ENCODE measurements around the gene RNF220.

The RNF220 gene

GRCh38 chr1:44431861-44432260 lies 26.8 kb downstream of the RNF220 start:
- no peaks in the 10 kb centered on the region for H3K4me1 ChIP-seq (ENCODE audit: control insufficient read depth in 1 of 2, insufficient read depth in 2 of 2, low read length in 2 of 2)
- H3K9ac ChIP-seq (ENCODE audit: low read depth in 1 of 2, low read length in 2 of 2) = no peak overlapping the region
- H3K36me3 ChIP-seq (ENCODE audit: control insufficient read depth in 1 of 2, insufficient read depth in 2 of 2, low read length in 2 of 2) = no peaks in the 10 kb centered on the region
- no peak overlapping the region for H3K4me3 ChIP-seq (ENCODE audit: low read depth in 1 of 2, low read length in 2 of 2)
- no peak overlapping the region for H3K27ac ChIP-seq (ENCODE audit: low read depth, low read length)
- H3K27me3 ChIP-seq (ENCODE audit: control insufficient read depth in 1 of 2, insufficient read depth in 2 of 2, low read length in 2 of 2) = peaks cover 12 to 18% of the 10 kb centered on the region in 2 donors
- H3K9me3 ChIP-seq (ENCODE audit: control insufficient read depth in 1 of 2, low read length in 2 of 2) = no peaks in the 10 kb centered on the region

GRCh38 chr1:44433209-44433608 lies 28.2 kb downstream of the RNF220 start:
- H3K9me3 ChIP-seq (ENCODE audit: control insufficient read depth in 1 of 2, low read length in 2 of 2) = no peaks in the 10 kb centered on the region
- no peak overlapping the region for H3K9ac ChIP-seq (ENCODE audit: low read depth in 1 of 2, low read length in 2 of 2)
- peaks cover 5 to 10% of the 10 kb centered on the region in 2 donors for H3K27me3 ChIP-seq (ENCODE audit: control insufficient read depth in 1 of 2, insufficient read depth in 2 of 2, low read length in 2 of 2)
- no peak overlapping the region for H3K4me3 ChIP-seq (ENCODE audit: low read depth in 1 of 2, low read length in 2 of 2)
- H3K27ac ChIP-seq (ENCODE audit: low read depth, low read length) = no peak overlapping the region
- H3K36me3 ChIP-seq (ENCODE audit: control insufficient read depth in 1 of 2, insufficient read depth in 2 of 2, low read length in 2 of 2) = no peaks in the 10 kb centered on the region
- peaks cover 0 to 4% of the 10 kb centered on the region in 2 donors for H3K4me1 ChIP-seq (ENCODE audit: control insufficient read depth in 1 of 2, insufficient read depth in 2 of 2, low read length in 2 of 2)

DNA sequence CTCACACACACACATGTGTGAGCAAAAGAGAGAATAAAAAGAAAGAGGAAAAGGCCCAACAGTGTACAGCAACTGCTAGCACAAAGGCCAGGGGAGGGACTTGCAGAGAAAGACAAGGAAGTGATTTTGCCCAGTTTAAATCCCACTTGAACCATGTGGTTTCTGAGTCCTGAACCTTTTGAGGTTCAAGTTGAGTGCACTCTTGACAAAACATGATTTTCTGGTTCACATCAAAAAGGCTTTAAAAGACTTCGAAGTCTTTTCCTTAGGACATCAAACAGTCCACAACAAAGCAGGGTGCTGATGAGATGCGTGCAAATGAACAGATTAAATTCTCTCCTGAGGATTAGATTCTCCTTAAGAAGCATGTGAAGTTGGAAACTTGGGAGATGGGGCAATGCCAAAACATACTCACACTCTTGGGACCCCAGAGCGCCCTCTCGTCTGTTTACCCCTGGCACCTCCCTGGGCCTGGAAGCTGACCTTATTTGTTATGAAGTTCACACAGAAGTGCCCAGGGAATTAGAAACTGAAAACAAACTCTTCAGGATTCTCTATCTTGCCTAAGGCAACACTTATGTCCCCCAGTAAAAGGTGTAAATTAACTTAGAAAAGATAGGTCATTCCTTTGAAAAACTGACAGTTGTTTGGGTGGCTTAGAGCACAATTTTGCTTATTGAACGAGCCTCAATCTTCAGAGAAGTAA lies 31.5 kb downstream of the RNF220 start:
- Histone ChIP-seq H3K4me1 (ENCODE audit: control insufficient read depth in 1 of 2, insufficient read depth in 2 of 2, low read length in 2 of 2) (peaks cover 0 to 4% of the 10 kb centered on the region in 2 donors), H3K4me3 (ENCODE audit: low read depth in 1 of 2, low read length in 2 of 2) (no peak overlapping the region), H3K36me3 (ENCODE audit: control insufficient read depth in 1 of 2, insufficient read depth in 2 of 2, low read length in 2 of 2) (no peaks in the 10 kb centered on the region), H3K27me3 (ENCODE audit: control insufficient read depth in 1 of 2, insufficient read depth in 2 of 2, low read length in 2 of 2) (no peaks in the 10 kb centered on the region), H3K9ac (ENCODE audit: low read depth in 1 of 2, low read length in 2 of 2) (no peak overlapping the region), H3K27ac (ENCODE audit: low read depth, low read length) (no peak overlapping the region), H3K9me3 (ENCODE audit: control insufficient read depth in 1 of 2, low read length in 2 of 2) (no peaks in the 10 kb centered on the region)

DNA sequence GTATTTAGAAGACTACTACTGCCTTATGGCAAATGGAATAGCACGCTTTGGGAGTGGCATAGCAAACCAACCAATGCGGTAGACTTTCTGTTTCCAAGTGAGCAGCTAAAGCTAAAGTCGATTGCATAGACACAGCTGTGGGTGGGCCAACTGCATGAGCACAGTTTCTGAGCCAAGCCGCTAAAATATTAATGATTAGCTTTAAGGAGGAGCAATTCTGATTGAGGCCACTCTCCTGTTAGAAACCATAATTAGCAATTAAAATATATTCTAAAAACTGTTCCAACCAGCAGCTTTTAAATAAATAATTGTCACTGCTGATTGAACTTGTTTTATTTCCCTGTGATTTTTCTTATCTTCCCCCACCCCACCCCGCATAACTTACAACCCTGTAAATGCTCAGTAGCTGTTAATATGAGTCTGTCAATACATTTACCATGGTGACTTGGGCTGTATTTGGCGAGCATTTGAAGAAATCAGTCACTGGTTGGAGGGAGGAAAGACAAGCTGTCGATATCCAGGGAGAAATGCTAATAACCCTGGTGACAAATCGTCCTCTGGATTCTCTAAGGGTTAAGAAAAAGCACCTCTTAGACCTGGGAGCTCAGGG lies 32.2 kb downstream of the RNF220 start:
- Histone ChIP-seq H3K9ac (ENCODE audit: low read depth in 1 of 2, low read length in 2 of 2) (no peak overlapping the region), H3K27me3 (ENCODE audit: control insufficient read depth in 1 of 2, insufficient read depth in 2 of 2, low read length in 2 of 2) (no peaks in the 10 kb centered on the region), H3K27ac (ENCODE audit: low read depth, low read length) (no peak overlapping the region), H3K4me1 (ENCODE audit: control insufficient read depth in 1 of 2, insufficient read depth in 2 of 2, low read length in 2 of 2) (peaks cover 0 to 4% of the 10 kb centered on the region in 2 donors), H3K4me3 (ENCODE audit: low read depth in 1 of 2, low read length in 2 of 2) (no peak overlapping the region), H3K9me3 (ENCODE audit: control insufficient read depth in 1 of 2, low read length in 2 of 2) (no peaks in the 10 kb centered on the region), H3K36me3 (ENCODE audit: control insufficient read depth in 1 of 2, insufficient read depth in 2 of 2, low read length in 2 of 2) (no peaks in the 10 kb centered on the region)

GRCh38 chr1:44442791-44443190 lies 37.7 kb downstream of the RNF220 start:
- no peaks in the 10 kb centered on the region for H3K36me3 ChIP-seq (ENCODE audit: control insufficient read depth in 1 of 2, insufficient read depth in 2 of 2, low read length in 2 of 2)
- H3K27ac ChIP-seq (ENCODE audit: low read depth, low read length) = no peak overlapping the region
- H3K27me3 ChIP-seq (ENCODE audit: control insufficient read depth in 1 of 2, insufficient read depth in 2 of 2, low read length in 2 of 2) = no peaks in the 10 kb centered on the region
- no peak overlapping the region for H3K9ac ChIP-seq (ENCODE audit: low read depth in 1 of 2, low read length in 2 of 2)
- no peaks in the 10 kb centered on the region for H3K9me3 ChIP-seq (ENCODE audit: control insufficient read depth in 1 of 2, low read length in 2 of 2)
- H3K4me3 ChIP-seq (ENCODE audit: low read depth in 1 of 2, low read length in 2 of 2) = no peak overlapping the region
- H3K4me1 ChIP-seq (ENCODE audit: control insufficient read depth in 1 of 2, insufficient read depth in 2 of 2, low read length in 2 of 2) = no peaks in the 10 kb centered on the region

- H3K4me1 ChIP-seq (ENCODE audit: control insufficient read depth in 1 of 2, insufficient read depth in 2 of 2, low read length in 2 of 2) = no peaks in the 10 kb centered on the region
- H3K9ac ChIP-seq (ENCODE audit: low read depth in 1 of 2, low read length in 2 of 2) = no peak overlapping the region
- H3K27ac ChIP-seq (ENCODE audit: low read depth, low read length) = no peak overlapping the region
- H3K27me3 ChIP-seq (ENCODE audit: control insufficient read depth in 1 of 2, insufficient read depth in 2 of 2, low read length in 2 of 2) = no peaks in the 10 kb centered on the region
- no peaks in the 10 kb centered on the region for H3K36me3 ChIP-seq (ENCODE audit: control insufficient read depth in 1 of 2, insufficient read depth in 2 of 2, low read length in 2 of 2)
- no peaks in the 10 kb centered on the region for H3K9me3 ChIP-seq (ENCODE audit: control insufficient read depth in 1 of 2, low read length in 2 of 2)
- H3K4me3 ChIP-seq (ENCODE audit: low read depth in 1 of 2, low read length in 2 of 2) = no peak overlapping the region
Measured at GRCh38 chr1:44447051-44447810, 42.2 kb downstream of the RNF220 start.

DNA sequence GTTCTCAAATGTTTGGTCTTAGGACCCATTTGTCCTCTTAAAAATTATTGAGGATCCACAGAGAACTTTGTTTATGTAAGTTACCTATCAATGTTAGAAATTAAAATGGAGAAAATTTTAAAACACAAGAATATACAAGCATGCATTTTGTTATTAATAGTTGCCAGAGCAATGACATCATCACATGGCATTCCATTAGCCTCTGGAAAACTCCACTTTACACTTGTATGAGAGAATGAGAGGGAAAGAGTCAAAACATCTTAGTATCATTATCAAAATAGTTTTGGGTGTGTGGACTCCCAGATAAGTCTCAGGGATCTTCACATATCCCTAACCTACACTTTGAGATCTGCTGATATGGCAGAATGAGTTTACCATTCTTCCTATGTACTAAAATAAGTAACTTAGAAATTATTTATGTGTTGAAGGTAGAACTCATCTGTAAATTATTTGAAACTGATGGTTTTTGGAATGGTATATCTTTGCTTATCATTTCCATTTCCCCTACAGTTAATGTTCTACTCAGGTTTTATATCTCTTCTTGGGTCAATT lies 48.8 kb downstream of the RNF220 start:
- peaks cover 5 to 11% of the 10 kb centered on the region in 2 donors for H3K27me3 ChIP-seq (ENCODE audit: control insufficient read depth in 1 of 2, insufficient read depth in 2 of 2, low read length in 2 of 2)

DNA sequence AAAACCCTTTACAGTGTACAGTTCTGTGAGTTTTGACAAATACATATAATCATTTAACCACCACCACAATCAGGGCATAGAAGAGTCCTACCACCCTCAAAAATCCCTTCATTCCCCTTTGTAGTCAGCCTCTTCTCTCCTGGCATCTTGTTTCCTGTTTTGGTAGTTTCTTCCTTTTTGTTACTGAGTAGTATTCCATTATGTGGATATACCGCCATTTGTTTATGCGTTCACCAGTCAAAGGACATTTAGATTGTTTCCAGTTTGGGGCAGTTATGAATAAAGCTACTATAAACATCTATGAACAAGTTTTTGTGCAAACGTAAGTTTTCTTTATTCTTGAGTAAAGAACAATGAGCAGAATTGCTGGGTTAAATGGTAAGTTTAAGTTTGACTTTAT lies 49.6 kb downstream of the RNF220 start:
- Histone ChIP-seq H3K4me1 (ENCODE audit: control insufficient read depth in 1 of 2, insufficient read depth in 2 of 2, low read length in 2 of 2) (no peaks in the 10 kb centered on the region), H3K36me3 (ENCODE audit: control insufficient read depth in 1 of 2, insufficient read depth in 2 of 2, low read length in 2 of 2) (no peaks in the 10 kb centered on the region), H3K4me3 (ENCODE audit: low read depth in 1 of 2, low read length in 2 of 2) (no peak overlapping the region), H3K9me3 (ENCODE audit: control insufficient read depth in 1 of 2, low read length in 2 of 2) (no peaks in the 10 kb centered on the region), H3K9ac (ENCODE audit: low read depth in 1 of 2, low read length in 2 of 2) (no peak overlapping the region), H3K27ac (ENCODE audit: low read depth, low read length) (no peak overlapping the region), H3K27me3 (ENCODE audit: control insufficient read depth in 1 of 2, insufficient read depth in 2 of 2, low read length in 2 of 2) (peaks cover 9 to 15% of the 10 kb centered on the region in 2 donors)

More for the DNA sequence above, 48.8 kb downstream of the RNF220 start:
- Histone ChIP-seq H3K4me1 (ENCODE audit: control insufficient read depth in 1 of 2, insufficient read depth in 2 of 2, low read length in 2 of 2) (no peaks in the 10 kb centered on the region), H3K9me3 (ENCODE audit: control insufficient read depth in 1 of 2, low read length in 2 of 2) (no peaks in the 10 kb centered on the region), H3K27ac (ENCODE audit: low read depth, low read length) (no peak overlapping the region), H3K4me3 (ENCODE audit: low read depth in 1 of 2, low read length in 2 of 2) (no peak overlapping the region), H3K9ac (ENCODE audit: low read depth in 1 of 2, low read length in 2 of 2) (no peak overlapping the region), H3K36me3 (ENCODE audit: control insufficient read depth in 1 of 2, insufficient read depth in 2 of 2, low read length in 2 of 2) (no peaks in the 10 kb centered on the region)

DNA sequence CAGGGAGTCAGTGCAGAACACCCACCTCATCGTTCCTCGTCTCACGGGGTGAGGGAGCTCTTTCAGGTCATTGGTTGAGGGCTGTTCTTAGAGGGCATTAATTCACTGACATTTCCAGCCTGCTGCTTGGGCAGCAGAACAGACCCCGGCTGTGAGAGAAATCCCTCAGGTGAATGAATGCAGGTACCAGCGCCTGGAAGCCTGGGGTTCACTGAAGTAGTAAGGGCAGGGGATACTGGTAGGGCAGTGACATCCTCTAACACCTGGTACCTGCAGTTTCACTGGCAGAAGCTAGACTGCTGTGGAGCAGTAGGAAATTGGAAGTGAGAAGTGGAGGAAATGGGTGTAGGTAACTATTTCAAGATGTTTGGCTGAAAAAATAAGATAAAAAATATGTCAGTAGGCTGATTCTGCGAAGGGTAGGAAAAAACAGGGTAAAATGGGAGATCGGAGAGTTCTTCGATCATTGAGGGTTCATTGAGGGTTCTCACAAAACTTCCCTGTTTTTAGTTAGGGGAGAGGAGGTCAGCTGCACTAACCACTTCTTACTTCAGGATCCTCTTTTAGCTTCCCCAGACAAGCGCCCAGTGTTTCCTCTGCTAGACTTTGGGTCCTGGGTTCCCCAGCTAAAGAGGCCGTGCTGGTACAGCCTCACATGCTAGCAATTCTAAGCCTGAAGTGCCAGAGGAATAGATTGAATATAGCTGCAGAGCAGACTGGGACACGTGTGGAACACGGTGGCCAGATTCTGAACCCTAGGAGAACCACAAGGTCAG lies 55.2 kb downstream of the RNF220 start:
- Histone ChIP-seq H3K36me3 (ENCODE audit: control insufficient read depth in 1 of 2, insufficient read depth in 2 of 2, low read length in 2 of 2) (no peaks in the 10 kb centered on the region), H3K27me3 (ENCODE audit: control insufficient read depth in 1 of 2, insufficient read depth in 2 of 2, low read length in 2 of 2) (peaks cover 12 to 17% of the 10 kb centered on the region in 2 donors), H3K9ac (ENCODE audit: low read depth in 1 of 2, low read length in 2 of 2) (no peak overlapping the region), H3K4me1 (ENCODE audit: control insufficient read depth in 1 of 2, insufficient read depth in 2 of 2, low read length in 2 of 2) (no peaks in the 10 kb centered on the region), H3K27ac (ENCODE audit: low read depth, low read length) (no peak overlapping the region), H3K9me3 (ENCODE audit: control insufficient read depth in 1 of 2, low read length in 2 of 2) (peaks cover 0 to 3% of the 10 kb centered on the region in 2 donors), H3K4me3 (ENCODE audit: low read depth in 1 of 2, low read length in 2 of 2) (no peak overlapping the region)

Measured in duodenal mucosa (tissue), 2 donors.